ENCODE results near the gene CNTNAP2. TPM values are rescaled to one million over a fixed set of nuclear protein-coding genes. Genes with fewer than 3 reads are reported as not detected.

The CNTNAP2 gene
- total and polyA plus RNA-seq, 12 donors: 0.07 to 0.77 (median 0.24) TPM

- no peak for TF ChIP-seq CTCF (IDR thresholded peaks at IDR 0.05)
- DNase-seq: no peak
- 31 to 32% methylated on average over 1 of the region's 1 CpG for WGBS, 2 donors
- H3K4me1 ChIP-seq: no peaks in the 10 kb centered on the region
- no peak for ATAC-seq
- no peaks in the 10 kb centered on the region for H3K9me3 ChIP-seq
- no peak overlapping the region for H3K27ac ChIP-seq
- H3K27me3 ChIP-seq: no peaks in the 10 kb centered on the region
- intact Hi-C loops (cut with DNase I): loop anchor here in 1 of 10 donors (10.0 kb wide), 1 partner anchor 734 kb away; no protein-coding TSS in a partner anchor
- no peak overlapping the region for H3K4me3 ChIP-seq
- H3K36me3 ChIP-seq: no peaks in the 10 kb centered on the region
Observed at GRCh38 chr7:146129296-146129695, 12.7 kb downstream of the CNTNAP2 start.

- no peak for ATAC-seq
- Histone ChIP-seq H3K27ac (no peak overlapping the region), H3K9me3 (no peaks in the 10 kb centered on the region), H3K4me3 (no peak overlapping the region), H3K36me3 (no peaks in the 10 kb centered on the region), H3K27me3 (no peaks in the 10 kb centered on the region), H3K4me1 (no peaks in the 10 kb centered on the region)
- DNase-seq: no peak
- TF ChIP-seq CTCF (IDR thresholded peaks at IDR 0.05): no peak
- intact Hi-C loops (cut with DNase I): loop anchor here in 1 of 10 donors (10.0 kb wide), 1 partner anchor 735 kb away; no protein-coding TSS in a partner anchor
- WGBS, 2 donors: 93 to 95% methylated on average over 9 of the region's 9 CpGs
Observed at GRCh38 chr7:146129997-146130396, 13.4 kb downstream of the CNTNAP2 start.

GRCh38 chr7:146131701-146132100 lies 15.1 kb downstream of the CNTNAP2 start:
- Histone ChIP-seq H3K4me3 (no peak overlapping the region), H3K9me3 (no peaks in the 10 kb centered on the region), H3K4me1 (no peaks in the 10 kb centered on the region), H3K27me3 (no peaks in the 10 kb centered on the region), H3K27ac (no peak overlapping the region), H3K36me3 (no peaks in the 10 kb centered on the region)
- ATAC-seq (no peak), DNase-seq (no peak)
- intact Hi-C loops (cut with DNase I): no loop called here
- no peak for TF ChIP-seq CTCF (IDR thresholded peaks at IDR 0.05)
- 51 to 55% methylated on average over 8 of the region's 8 CpGs for WGBS, 2 donors

- DNase-seq (no peak), ATAC-seq (no peak)
- TF ChIP-seq CTCF (IDR thresholded peaks at IDR 0.05): no peak
- H3K36me3 ChIP-seq: no peaks in the 10 kb centered on the region
- no peak overlapping the region for H3K4me3 ChIP-seq
- H3K27me3 ChIP-seq: no peaks in the 10 kb centered on the region
- WGBS, 2 donors: 73 to 75% methylated on average over 11 of the region's 11 CpGs
- H3K27ac ChIP-seq: no peak overlapping the region
- intact Hi-C loops (cut with DNase I): no loop called here
- H3K4me1 ChIP-seq: no peaks in the 10 kb centered on the region
- no peaks in the 10 kb centered on the region for H3K9me3 ChIP-seq
Observed at GRCh38 chr7:146136357-146136875, 19.8 kb downstream of the CNTNAP2 start.

All from heart right ventricle (tissue), 16 donors.